T follicular helper cell (primary cell): ENCODE data around the gene SLC17A4.
A peak's percentile ranks its signal among the peaks of the same experiment; 100 is the strongest.

Source experiments
- DNase-seq: peaks from one replicate; pipeline ENCODE4 v3.0.0-alpha.2; 2020; ENCODE audit warnings: low read depth

The SLC17A4 gene

GRCh38 chr6:25749837-25750236 lies 4.7 kb upstream of the SLC17A4 start:
- no peak for DNase-seq

- DNase-seq: no peak
These were observed 3.6 kb upstream of the SLC17A4 start for GRCh38 chr6:25750906-25751305.

GRCh38 chr6:25753079-25753478 lies 1.5 kb upstream of the SLC17A4 start:
- DNase-seq: no peak

- DNase-seq: no peak
These were observed 941 bp downstream of the SLC17A4 start for GRCh38 chr6:25755483-25755882.

GRCh38 chr6:25756382-25757363 lies 2.1 kb downstream of the SLC17A4 start:
- DNase-seq: no peak

- DNase-seq: no peak
These were observed 3.5 kb downstream of the SLC17A4 start for GRCh38 chr6:25757936-25758642.

- DNase-seq: no peak
These were observed 10.1 kb downstream of the SLC17A4 start for GRCh38 chr6:25764611-25765010.

GRCh38 chr6:25768566-25768965 lies 14.0 kb downstream of the SLC17A4 start:
- DNase-seq: no peak

GRCh38 chr6:25769983-25770382 lies 15.4 kb downstream of the SLC17A4 start:
- DNase-seq: no peak

GRCh38 chr6:25774120-25774715 lies 19.7 kb downstream of the SLC17A4 start:
- DNase-seq: no peak

- no peak for DNase-seq
These were observed 22.5 kb downstream of the SLC17A4 start for GRCh38 chr6:25777031-25777430.

GRCh38 chr6:25777856-25778649 lies 23.5 kb downstream of the SLC17A4 start:
- DNase-seq: no peak

- no peak for DNase-seq
These were observed 26.6 kb downstream of the SLC17A4 start for GRCh38 chr6:25781134-25781533.

- no peak for DNase-seq
These were observed 32.9 kb downstream of the SLC17A4 start for GRCh38 chr6:25787428-25787827.

- DNase-seq: peak; percentile 21
These were observed 33.9 kb downstream of the SLC17A4 start for GRCh38 chr6:25788305-25788922.

GRCh38 chr6:25789475-25789874 lies 34.9 kb downstream of the SLC17A4 start:
- DNase-seq: no peak

GRCh38 chr6:25792016-25792415 lies 37.5 kb downstream of the SLC17A4 start:
- DNase-seq: no peak

- no peak for DNase-seq
These were observed 39.4 kb downstream of the SLC17A4 start for GRCh38 chr6:25793970-25794369.

GRCh38 chr6:25794784-25795183 lies 40.2 kb downstream of the SLC17A4 start:
- no peak for DNase-seq

GRCh38 chr6:25801436-25801835 lies 46.9 kb downstream of the SLC17A4 start:
- no peak for DNase-seq

GRCh38 chr6:25804804-25805203 lies 50.3 kb downstream of the SLC17A4 start:
- no peak for DNase-seq
